HCT116 (cell line): ENCODE measurements around the gene DNAH9.

Experiments used
- CBX3 ChIP-seq: IDR thresholded peaks from 2 replicates; pipeline ENCODE4 v1.6.1; 2012; ENCODE audit warnings: low read depth
- CEBPB ChIP-seq: IDR thresholded peaks from 2 replicates; pipeline ENCODE4 v1.6.1; 2012; ENCODE audit warnings: low read depth
- EZH2 ChIP-seq: fragments of 200-600 bp; sonication (generic); IDR thresholded peaks from 2 replicates; pipeline ENCODE4 v1.6.1; 2017; ENCODE audit warnings: antibody characterized with exemption, mixed run types
- EZH2phosphoT487 ChIP-seq: fragments of 200-600 bp; IDR thresholded peaks from 2 replicates; pipeline ENCODE4 v1.6.1; 2018; ENCODE audit warnings: antibody characterized with exemption, borderline replicate concordance
- POLR2A ChIP-seq: IDR thresholded peaks from 2 replicates; pipeline ENCODE4 v1.7.0; 2011; ENCODE audit warnings: borderline replicate concordance; ENCODE audit not compliant: insufficient read depth, insufficient read length; ENCODE audit errors: extremely low read depth
- POLR2AphosphoS5 ChIP-seq: IDR thresholded peaks from 2 replicates; pipeline ENCODE4 v1.6.1; 2011; ENCODE audit warnings: mild to moderate bottlenecking, low read depth, low read length, moderate library complexity
- RAD21 ChIP-seq: IDR thresholded peaks from 2 replicates; pipeline ENCODE4 v1.6.1; 2012; ENCODE audit warnings: low read depth, mild to moderate bottlenecking
- SP1 ChIP-seq: IDR thresholded peaks from 2 replicates; pipeline ENCODE4 v1.6.1; 2012; ENCODE audit warnings: low read depth
- YY1 ChIP-seq: IDR thresholded peaks from 2 replicates; pipeline ENCODE4 v1.6.1; 2011; ENCODE audit warnings: low read length, low read depth, moderate library complexity, mild to moderate bottlenecking; ENCODE audit not compliant: insufficient replicate concordance; ENCODE audit errors: extremely low read depth
- ZNF274 ChIP-seq: fragments of 200-500 bp; sonication (Bioruptor generic); IDR thresholded peaks from 2 replicates; pipeline ENCODE4 v1.6.1; 2014; ENCODE audit warnings: mild to moderate bottlenecking, low read depth, low read length, inconsistent platforms
- TF ChIP-seq, protein P1 (sequence below), 3 experiments: fragments of 200-600 bp in 1 of 3; sonication (generic) in 1 of 3; IDR thresholded peaks in 2 of 3; conservative IDR thresholded peaks in 1 of 3; 2 replicates each; pipeline ENCODE4 v1.5.1; 2012 to 2017; ENCODE audit warnings: low read depth in 2 of 3, low read length in 2 of 3, antibody characterized with exemption in 1 of 3, borderline replicate concordance in 1 of 3, control low read depth in 1 of 3, mild to moderate bottlenecking in 1 of 3, mixed read lengths in 1 of 3, mixed run types in 1 of 3, moderate library complexity in 1 of 3; ENCODE audit not compliant: insufficient read depth in 1 of 3
- TF ChIP-seq, protein P2 (sequence below): IDR thresholded peaks from 2 replicates; pipeline ENCODE4 v1.6.1; 2012
- TF ChIP-seq, protein P3 (sequence below): IDR thresholded peaks from 2 replicates; pipeline ENCODE4 v1.6.1; 2012; ENCODE audit warnings: low read depth

- TF ChIP-seq CBX3: no peak
- TF ChIP-seq, protein P1, sequence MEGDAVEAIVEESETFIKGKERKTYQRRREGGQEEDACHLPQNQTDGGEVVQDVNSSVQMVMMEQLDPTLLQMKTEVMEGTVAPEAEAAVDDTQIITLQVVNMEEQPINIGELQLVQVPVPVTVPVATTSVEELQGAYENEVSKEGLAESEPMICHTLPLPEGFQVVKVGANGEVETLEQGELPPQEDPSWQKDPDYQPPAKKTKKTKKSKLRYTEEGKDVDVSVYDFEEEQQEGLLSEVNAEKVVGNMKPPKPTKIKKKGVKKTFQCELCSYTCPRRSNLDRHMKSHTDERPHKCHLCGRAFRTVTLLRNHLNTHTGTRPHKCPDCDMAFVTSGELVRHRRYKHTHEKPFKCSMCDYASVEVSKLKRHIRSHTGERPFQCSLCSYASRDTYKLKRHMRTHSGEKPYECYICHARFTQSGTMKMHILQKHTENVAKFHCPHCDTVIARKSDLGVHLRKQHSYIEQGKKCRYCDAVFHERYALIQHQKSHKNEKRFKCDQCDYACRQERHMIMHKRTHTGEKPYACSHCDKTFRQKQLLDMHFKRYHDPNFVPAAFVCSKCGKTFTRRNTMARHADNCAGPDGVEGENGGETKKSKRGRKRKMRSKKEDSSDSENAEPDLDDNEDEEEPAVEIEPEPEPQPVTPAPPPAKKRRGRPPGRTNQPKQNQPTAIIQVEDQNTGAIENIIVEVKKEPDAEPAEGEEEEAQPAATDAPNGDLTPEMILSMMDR (IDR thresholded peaks at IDR 0.05 in 2 of 3, conservative IDR thresholded peaks at IDR 0.05 in 1 of 3; ENCODE audit: borderline replicate concordance in 1 of 3, insufficient read depth in 1 of 3, low read depth in 2 of 3, low read length in 2 of 3): no peak
- TF ChIP-seq EZH2: no peak
- no peak for TF ChIP-seq EZH2phosphoT487
- TF ChIP-seq ZNF274: no peak
- TF ChIP-seq POLR2AphosphoS5: no peak
- no peak for TF ChIP-seq POLR2A
- no peak for TF ChIP-seq CEBPB
- no peak for TF ChIP-seq YY1
- TF ChIP-seq, protein P2, sequence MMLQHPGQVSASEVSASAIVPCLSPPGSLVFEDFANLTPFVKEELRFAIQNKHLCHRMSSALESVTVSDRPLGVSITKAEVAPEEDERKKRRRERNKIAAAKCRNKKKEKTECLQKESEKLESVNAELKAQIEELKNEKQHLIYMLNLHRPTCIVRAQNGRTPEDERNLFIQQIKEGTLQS: no peak
- TF ChIP-seq, protein P3, sequence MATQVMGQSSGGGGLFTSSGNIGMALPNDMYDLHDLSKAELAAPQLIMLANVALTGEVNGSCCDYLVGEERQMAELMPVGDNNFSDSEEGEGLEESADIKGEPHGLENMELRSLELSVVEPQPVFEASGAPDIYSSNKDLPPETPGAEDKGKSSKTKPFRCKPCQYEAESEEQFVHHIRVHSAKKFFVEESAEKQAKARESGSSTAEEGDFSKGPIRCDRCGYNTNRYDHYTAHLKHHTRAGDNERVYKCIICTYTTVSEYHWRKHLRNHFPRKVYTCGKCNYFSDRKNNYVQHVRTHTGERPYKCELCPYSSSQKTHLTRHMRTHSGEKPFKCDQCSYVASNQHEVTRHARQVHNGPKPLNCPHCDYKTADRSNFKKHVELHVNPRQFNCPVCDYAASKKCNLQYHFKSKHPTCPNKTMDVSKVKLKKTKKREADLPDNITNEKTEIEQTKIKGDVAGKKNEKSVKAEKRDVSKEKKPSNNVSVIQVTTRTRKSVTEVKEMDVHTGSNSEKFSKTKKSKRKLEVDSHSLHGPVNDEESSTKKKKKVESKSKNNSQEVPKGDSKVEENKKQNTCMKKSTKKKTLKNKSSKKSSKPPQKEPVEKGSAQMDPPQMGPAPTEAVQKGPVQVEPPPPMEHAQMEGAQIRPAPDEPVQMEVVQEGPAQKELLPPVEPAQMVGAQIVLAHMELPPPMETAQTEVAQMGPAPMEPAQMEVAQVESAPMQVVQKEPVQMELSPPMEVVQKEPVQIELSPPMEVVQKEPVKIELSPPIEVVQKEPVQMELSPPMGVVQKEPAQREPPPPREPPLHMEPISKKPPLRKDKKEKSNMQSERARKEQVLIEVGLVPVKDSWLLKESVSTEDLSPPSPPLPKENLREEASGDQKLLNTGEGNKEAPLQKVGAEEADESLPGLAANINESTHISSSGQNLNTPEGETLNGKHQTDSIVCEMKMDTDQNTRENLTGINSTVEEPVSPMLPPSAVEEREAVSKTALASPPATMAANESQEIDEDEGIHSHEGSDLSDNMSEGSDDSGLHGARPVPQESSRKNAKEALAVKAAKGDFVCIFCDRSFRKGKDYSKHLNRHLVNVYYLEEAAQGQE: no peak
- no peak for TF ChIP-seq SP1
- TF ChIP-seq RAD21: no peak
These were observed 254.6 kb downstream of the DNAH9 start for GRCh38 chr17:11852912-11853311.
